ENCODE data around the gene GSK3B.

DNA sequence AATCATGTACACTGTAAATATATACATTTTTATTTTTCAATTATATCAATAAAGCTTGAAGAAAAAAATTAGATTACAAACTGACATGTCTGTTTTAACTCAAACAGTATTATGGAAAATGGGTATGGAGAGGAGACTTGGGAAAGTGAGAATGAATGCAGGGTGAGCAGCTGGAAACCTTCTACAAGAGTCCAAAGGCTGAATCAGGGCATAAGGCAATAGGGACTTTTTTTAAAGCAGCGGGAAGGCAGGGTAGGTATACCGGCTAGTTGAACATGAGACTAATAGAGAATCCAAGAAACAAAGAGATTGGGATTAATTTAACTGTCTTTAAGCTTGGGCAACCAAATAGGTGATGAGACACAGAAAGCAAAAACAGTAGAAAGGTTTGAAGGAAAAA lies 167.1 kb downstream of the GSK3B start:
- TF ChIP-seq EZH2 (IDR thresholded peaks at IDR 0.05; ENCODE audit: borderline replicate concordance, low read depth, low read length, severe bottlenecking), result no peak
- TF ChIP-seq JUN (IDR thresholded peaks at IDR 0.05; ENCODE audit: borderline replicate concordance, insufficient read depth, insufficient read length, low read depth), result no peak
- no peak for TF ChIP-seq POLR2A (IDR thresholded peaks at IDR 0.05; ENCODE audit: low read depth, low read length)
- TF ChIP-seq, protein P1, sequence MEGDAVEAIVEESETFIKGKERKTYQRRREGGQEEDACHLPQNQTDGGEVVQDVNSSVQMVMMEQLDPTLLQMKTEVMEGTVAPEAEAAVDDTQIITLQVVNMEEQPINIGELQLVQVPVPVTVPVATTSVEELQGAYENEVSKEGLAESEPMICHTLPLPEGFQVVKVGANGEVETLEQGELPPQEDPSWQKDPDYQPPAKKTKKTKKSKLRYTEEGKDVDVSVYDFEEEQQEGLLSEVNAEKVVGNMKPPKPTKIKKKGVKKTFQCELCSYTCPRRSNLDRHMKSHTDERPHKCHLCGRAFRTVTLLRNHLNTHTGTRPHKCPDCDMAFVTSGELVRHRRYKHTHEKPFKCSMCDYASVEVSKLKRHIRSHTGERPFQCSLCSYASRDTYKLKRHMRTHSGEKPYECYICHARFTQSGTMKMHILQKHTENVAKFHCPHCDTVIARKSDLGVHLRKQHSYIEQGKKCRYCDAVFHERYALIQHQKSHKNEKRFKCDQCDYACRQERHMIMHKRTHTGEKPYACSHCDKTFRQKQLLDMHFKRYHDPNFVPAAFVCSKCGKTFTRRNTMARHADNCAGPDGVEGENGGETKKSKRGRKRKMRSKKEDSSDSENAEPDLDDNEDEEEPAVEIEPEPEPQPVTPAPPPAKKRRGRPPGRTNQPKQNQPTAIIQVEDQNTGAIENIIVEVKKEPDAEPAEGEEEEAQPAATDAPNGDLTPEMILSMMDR (IDR thresholded peaks at IDR 0.05; ENCODE audit: extremely low read depth in 1 of 2, insufficient read depth in 1 of 2, low read depth in 1 of 2, low read length in 2 of 2), result no peak
- no peak for TF ChIP-seq POLR2AphosphoS5 (IDR thresholded peaks at IDR 0.05; ENCODE audit: insufficient read depth, low read depth, low read length)
- TF ChIP-seq, protein P2, sequence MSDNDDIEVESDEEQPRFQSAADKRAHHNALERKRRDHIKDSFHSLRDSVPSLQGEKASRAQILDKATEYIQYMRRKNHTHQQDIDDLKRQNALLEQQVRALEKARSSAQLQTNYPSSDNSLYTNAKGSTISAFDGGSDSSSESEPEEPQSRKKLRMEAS (IDR thresholded peaks at IDR 0.05; ENCODE audit: insufficient read depth, insufficient read length), result no peak
- no peak for TF ChIP-seq GATA2 (IDR thresholded peaks at IDR 0.05; ENCODE audit: insufficient read depth, insufficient read length, low read depth, low read length)
